Iris pigment epithelial cell (primary cell): ENCODE results near the gene AGER.
A peak's percentile ranks its signal among the peaks of the same experiment; 100 is the strongest.
"Not testable (repeated sequence)": the region's sequence is repeated elsewhere in the genome, so short reads cannot be mapped to it uniquely, and the experiment has no call there.

ENCODE experiments used
- DNase-seq: peaks from one replicate; pipeline ENCODE4 v3.0.0-alpha.2; 2011; ENCODE audit warnings: low read depth

Gene AGER

DNA sequence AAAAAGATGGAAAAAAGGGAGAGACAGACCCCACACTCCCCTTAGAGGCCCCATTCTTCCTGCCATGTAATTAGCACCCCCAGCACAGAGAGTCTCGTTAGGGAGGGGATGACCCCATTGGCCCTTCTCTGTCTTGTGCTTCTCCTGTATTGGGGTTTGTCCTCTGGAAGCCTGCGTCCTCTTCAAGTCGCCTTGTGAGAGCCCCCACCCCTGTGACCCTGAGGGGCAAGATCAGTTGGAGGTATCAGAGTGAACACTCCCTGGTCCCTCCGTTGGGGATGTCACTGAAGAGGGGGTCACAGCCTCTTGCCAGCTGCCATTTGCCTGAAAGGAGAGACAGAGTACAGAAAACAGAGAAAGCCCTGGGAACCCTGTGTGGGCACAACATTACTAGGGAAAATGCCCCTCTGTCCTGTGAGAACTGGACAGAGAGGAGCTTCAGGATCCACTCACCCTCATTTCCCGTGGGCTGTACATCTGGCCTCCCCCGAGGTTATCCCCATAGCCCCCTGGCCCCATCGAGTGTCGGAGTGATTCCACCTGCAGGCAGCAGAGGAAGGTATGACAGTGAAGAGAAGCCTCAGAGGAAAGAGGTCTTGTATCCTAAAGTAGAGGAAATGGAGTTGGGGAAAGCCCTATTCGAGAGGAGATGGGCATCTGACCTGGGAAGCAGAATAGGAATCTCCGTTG is 2.2 kb upstream of the AGER start:
- DNase-seq, result not testable (repeated sequence)

DNA sequence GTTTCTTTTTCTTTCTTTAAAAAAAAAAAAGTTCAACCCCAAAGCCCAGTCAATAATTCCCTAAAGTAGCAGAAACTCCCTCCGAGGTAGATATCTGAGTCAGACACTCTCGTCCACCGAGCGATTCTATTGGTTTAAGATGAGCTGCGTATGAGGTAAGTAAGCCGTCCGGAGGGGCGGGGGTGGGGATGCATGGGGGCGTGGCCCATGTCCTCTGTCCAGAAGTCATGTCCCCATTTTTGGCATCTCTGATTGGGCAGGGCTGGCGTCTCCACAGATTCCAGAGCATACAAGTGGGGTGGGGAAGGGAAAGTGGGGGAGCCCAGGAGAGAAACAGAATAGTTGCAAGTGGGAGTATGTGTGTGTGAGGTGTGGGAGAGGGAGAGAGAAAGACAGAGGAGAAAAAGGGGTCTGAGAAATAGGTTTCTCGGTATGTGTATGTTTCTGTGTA is 1.7 kb upstream of the AGER start:
- DNase-seq, result peak; percentile 94

DNA sequence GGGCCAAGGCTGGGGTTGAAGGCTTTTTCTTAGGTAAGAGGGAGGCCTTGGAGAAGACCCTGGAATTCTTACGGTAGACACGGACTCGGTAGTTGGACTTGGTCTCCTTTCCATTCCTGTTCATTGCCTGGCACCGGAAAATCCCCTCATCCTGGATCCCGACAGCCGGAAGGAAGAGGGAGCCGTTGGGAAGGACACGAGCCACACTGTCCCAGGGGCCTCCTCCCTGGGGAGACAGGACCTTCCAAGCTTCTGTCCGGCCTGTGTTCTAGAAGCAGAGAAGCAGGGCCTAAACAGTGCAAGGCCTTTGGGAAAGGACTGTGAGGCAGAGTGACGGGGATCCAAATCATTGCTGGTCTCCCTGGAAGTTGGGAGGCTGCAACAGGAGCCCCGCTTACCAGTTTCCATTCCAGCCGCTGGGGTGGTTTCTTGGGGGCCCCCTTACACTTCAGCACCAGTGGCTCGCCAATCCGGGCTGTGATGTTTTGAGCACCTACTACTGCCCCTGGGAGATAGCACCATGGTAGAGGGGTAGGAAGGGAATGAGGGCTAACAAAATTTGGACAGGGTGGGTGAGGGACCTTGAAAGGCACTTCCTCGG is 470 bp downstream of the AGER start:
- DNase-seq, result no peak

DNA sequence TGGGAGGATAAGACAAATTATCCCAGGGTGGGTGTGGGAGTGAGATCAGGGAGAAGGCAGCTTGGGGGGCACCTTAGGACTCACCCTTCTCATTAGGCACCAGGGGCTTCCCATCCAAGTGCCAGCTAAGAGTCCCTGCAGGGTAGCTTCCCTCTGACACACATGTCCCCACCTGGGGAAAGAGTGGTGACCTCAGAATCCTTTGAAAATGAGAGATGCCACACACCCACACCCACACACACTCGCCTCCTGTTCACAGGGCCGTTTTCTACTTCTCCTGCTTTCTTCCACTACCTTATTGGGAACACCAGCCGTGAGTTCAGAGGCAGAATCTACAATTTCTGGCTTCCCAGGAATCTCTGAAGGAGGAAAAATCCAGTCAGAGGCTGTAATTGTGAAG is 1.0 kb downstream of the AGER start:
- no peak for DNase-seq

DNA sequence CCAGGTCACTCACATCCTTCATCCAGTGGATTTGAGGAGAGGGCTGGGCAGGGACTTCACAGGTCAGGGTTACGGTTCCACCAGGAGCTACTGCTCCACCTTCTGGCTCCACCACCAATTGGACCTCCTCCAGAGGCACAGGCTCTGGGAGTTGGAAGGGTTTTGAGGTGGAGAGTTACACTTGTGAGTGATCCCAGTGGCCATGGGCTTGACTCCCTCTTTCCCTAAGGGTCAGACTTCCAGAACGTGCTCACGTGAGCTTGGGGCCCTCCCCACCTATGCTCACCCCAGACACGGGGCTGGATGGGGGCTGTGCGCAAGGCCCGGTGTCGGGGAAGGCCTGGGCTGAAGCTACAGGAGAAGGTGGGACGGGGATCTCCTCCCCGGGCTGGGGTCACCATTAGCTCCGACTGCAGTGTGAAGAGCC is 1.5 kb downstream of the AGER start:
- no peak for DNase-seq

DNA sequence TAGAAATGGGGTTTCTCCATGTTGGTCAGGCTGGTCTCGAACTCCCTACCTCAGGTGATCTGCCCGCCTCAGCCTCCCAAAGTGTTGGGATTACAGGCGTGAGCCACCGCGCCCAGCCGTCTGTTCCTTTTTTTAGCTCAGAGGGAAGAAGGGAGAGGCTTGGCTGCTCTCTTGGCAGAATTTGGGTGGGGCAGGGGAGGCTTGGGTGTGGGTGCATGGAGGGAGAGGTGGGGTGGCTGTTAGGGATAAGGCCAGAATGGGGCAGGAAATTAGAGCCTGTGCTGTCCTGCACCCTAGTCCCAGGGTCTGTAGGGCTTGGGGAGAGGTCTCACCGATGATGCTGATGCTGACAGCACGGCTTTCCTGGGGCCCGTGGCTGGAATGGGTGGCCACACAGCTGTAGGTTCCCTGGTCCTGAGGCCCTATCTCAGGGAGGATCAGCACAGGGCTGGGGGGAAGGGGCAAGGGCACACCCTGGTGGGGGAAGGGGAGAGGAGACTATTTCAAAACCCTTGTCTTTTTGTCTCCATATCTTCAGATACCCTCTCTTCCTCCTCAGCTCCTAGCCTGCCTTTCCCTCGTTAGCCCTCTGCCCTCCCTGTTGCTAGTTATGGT is 2.0 kb downstream of the AGER start:
- DNase-seq, result no peak

DNA sequence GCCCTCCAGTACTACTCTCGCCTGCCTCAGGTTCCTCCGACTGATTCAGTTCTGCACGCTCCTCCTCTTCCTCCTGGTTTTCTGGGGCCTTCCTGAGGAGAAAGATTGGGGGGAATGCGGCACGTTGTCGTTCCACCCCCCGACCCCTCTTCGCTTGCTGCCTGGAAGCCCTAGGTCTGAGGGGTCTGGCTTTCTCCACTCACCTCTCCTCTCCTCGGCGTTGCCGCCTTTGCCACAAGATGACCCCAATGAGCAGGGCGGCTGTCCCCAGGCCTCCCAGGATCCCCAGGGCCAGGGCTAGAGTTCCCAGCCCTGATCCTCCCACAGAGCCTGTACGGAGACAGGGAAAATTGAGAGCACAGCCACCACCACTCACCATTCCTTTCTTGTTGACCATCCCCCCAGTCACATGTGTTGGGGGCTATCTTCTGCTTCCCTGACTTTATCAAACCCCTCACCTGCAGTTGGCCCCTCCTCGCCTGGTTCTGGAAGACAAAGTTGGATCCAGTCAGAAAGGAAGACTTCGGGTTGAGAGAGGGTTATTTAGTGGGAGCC is 2.8 kb downstream of the AGER start:
- no peak for DNase-seq

DNA sequence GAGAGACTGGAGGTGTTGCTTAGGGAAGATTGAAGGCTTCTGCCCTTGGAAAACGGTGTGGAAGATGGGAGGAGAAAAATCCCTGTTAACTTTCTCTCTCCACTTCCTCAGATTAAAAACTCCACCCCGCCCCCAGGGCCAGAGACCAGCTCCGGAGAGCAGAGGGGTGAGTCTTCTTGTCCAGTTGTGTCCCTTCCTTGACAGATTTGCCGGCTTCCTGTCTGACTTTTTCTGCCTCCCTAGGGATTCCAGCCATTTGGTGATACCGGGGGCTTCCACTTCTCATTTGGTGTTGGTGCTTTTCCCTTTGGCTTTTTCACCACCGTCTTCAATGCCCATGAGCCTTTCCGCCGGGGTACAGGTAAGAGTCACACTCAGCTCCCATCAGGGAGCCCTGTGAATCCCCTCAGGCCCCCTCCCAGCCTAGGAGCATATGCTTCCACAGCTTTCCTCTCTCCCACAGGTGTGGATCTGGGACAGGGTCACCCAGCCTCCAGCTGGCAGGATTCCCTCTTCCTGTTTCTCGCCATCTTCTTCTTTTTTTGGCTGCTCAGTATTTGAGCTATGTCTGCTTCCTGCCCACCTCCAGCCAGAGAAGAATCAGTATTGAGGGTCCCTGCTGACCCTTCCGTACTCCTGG is 4.2 kb downstream of the AGER start:
- DNase-seq, result no peak

DNA sequence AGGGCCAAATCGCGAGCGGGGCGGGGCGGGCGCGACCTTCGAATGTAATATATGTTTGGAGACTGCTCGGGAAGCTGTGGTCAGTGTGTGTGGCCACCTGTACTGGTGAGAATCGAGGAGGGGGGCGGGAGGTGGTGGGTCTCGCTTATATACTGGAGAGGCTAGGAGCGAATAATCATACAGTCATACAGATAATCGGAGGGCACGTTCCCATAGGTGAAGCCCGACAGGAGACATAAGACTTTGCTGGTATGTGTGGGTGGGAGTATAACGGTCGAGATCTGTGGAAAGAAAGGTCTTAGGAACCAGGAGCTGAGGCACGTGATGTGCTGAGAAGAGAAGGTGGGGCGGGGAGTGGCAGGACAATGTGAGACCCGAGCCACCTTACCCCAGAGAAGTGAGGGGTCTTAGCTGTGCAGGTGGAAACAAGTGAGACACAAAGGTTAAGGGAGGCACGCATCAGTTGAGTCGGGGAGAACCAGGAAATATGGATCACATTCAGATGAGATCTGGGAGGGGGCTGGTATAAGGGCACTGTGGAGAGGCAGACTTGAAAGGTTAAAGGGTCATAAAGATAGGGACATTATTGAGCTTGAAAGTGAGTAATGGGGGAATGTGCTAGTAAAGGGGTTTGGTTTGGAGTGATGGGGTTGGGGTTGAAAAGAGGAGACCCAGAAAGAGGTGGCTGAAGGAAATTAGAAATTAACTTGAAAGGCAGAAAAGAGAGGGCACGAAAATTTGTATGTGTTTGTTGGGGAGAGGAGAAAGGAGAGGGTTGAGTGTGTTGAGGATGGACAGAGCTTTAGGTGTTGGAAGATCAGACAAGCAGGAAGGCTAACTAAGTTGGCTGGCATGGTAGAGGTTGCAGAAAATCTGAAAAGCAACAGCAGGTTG is 5.3 kb downstream of the AGER start:
- DNase-seq, result peak; percentile 24

DNA sequence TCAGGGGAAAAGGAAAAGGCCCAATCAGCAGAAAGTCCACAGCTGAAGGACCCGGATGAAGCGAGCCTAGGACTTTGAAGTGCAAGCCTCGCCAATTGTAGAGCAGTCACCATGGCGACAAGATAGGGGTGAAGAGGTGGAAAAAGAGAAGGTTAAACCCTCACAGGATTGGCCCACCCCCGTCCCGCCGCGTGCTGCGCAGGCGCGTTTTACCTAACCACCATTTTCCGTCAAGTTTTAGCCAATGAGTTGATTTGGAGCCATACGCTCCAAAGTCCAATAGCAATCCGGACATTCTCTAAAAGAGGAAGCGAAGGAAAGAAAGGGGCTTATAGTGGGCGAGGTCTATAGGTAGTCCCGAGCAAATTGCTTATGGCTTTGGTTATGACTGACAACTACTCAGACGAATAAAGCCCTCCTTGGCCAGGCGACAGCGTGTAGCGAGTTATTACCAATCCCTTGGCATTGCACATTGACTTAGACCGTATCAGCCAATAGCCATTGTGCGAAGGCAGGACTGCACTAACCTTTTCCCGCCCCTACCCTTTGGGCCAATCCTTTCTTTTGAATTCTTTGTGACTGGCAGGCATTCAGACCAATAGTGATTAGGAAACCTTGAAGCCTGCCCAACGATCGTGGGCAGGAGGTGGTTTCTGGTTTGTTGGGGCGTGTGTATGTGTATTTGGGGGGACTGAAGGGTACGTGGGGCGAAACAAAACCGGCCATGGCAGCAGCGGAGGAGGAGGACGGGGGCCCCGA is 6.1 kb downstream of the AGER start, which contains the start of gene RNF5:
Gene RNF5, plus strand, starts transcription at position 618 of the 759 bp plus-strand sequence. Its CDS starts 107 bp downstream, at position 725.
- peak; percentile 100 for DNase-seq

DNA sequence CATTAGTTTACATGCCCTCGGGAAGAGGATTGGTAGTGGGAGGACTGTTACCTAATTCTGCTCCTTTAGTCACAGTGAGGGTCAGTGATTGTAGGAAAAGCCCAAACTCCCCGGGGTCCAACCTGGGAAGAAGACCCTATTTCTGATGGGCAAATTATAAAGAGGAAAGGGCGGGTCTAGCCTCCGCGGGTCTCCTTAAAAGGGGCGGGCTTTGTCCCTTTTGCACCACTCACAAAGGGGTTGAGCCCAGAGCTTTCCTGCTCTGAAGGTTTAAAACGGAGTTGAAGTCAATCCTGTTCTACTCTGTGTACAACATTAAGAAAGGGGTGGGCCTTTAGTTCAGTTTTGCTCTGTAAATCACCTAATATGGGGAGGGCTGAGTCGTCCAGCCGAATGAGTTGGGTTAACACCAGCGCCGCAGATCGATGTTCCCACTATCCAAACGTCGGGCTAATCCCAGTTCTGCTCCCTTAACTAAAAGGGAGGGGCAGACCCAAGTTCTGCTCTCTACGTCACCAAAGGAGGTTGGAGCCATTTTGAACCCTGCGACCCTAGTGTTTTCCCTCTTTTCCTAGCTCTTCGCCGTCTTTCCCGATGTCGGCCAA is 6.8 kb downstream of the AGER start:
- DNase-seq, result peak; percentile 74

DNA sequence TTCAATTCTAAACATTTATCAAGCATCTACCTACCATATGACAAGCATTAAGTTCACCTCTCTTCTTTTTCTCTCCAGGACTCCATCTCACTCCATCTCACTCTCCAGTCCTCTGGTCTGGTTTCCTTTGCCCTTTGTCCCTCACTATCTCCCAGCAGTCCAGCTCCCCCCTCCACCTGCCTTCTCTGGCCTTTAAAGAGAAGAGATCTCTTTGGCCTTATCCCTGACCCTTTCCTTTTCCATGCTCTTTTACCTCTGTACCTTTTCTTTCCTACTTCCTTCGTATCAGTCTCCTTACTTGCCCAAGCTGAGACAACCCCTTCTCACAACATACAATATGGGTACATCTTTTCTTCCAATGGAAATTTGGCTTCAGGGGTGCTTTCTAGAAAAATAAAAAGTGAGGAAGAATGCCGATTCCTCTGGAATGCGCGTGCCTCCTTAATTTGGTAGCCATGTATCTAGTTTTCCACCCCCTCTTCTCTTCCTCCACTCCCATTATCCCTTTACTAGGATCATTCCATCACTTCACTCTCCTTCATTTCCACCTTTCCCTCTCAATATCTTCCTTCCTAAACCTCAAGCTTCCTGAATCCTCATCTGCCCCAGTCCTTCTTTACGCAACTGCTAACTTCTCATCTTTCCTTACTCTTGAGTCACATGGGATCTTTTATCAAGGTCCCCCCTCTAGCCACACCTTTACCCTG is 7.4 kb downstream of the AGER start:
- DNase-seq, result peak; percentile 82

DNA sequence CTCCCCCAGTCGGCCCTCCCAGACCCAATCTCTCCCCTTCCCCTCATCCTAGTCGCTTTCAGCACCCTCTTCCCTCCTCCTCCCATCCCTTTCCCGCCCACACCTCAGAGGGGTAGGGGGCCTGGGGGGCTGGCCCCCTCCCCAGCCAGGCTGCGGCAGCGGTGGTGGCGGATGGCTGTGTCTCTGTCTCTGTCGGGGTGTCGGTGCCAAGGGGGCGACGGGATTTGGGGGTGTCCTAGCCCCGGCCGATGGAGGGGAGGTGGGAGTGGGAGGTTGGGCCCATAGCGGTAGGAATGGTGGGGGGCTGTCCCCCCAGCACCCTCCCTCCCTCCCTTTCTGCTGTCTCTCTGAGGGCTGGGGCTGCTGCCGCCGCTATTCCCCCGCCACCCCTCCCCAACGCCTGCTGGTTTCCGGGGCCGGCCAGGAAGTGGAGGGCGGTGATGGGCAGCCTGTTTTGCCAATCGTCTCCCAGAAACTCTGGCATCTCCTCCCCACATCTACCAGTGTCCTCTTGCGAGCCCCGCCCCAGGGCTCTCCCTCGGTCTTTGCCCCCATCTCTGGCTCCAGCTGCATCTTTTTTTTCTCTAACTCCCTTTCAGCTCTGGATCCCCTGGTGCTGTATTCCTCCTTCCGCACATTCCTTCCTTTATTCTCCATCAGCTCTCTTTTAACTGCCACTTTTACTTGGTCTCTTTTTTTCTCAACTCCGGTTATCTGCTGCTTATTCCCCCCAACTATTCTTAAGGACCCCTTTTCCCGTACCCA is 8.2 kb downstream of the AGER start, which contains the start of gene AGPAT1:
Gene AGPAT1, minus strand, starts transcription at position 374 of the 765 bp plus-strand sequence. CDS start 4,588 bp downstream, outside the sequence.
- peak; percentile 97 for DNase-seq

DNA sequence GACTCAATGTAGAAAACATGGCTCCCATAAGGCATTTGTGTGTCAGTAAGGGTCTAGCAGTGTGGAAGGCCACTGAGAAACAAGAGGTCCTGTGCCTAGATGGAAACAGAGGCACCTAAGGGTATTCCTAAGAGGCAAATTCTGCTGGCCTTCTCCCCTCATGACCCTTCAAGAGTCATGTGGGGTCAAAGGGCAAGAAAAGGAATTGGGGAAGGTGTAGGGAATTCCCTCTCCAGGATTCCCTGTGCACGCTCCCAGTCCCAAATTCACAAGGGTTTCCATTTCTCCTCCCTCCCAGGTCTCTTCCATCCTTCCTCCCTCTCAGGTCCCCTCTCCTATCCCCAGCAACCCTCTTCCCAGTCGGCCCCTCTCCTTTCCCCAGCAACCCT is 8.7 kb downstream of the AGER start:
- no peak for DNase-seq

DNA sequence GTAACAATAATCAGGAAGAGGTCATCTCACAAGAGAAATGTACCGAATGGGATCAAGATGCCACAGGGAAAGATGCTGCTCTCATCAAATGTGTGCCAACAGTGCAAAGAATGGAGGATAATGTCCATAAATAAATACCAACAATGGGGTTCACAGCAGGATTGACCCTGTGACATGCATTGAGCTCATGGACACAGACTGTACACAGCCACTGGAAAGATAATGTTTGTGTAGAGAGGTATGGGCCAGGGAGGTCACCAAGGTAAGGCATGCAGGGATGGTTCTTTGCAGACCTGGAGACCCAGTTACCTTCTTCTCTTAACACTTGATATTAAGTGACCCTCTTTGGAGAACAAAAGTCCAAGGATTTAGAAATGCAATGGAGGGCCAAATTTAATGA is 9.6 kb downstream of the AGER start:
- no peak for DNase-seq

DNA sequence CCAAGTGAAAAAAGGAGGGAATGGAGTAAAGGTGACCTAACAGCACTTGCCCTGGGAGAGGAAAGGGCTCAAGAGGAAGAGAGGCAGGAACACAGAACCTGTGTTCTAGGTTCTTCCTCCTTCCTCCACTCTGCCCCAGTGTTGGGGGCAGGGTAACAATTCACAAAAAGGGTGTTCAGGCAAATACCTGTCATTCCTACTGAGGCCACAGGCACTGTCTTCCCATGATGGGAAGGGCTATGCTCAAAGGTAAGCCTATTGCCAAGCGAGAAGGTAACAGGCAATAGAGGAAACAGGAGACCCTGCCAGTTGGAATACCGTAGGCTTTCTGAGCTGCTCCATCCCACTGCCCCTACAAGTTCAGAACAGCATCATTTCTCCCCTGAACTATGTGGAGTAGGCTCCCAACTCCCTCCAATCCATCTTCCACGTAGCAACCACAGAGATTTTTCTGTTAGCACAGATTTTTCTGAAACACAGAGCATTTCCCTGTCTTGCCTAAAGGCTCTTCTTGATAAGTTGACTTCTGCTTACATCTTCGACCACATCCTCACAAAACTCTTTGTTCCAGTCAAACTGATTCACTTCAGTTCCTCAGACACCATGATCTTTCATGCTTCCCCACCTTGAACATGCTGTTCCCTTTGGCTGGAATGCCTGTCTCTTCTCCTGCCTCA is 10.9 kb downstream of the AGER start:
- DNase-seq, result no peak

DNA sequence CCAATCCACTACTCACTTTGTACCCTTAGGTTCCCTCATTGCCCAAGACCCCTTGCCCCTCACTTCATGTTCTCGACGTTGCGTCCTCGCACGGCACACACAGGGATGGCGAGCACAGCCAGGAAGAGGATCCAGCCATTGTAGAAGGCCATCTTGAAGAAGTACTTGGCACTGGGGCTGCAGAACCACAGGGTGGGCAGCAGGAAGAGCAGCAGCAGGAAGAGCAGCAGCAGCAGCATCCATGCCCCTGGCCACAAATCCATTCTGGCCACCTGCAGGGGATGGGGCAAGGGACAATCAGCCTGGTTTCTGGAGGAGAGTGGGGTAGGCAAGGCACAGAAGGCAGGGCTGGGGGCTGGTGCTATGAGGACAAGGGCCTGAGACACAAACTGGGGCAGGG is 12.8 kb downstream of the AGER start:
- DNase-seq, result no peak

DNA sequence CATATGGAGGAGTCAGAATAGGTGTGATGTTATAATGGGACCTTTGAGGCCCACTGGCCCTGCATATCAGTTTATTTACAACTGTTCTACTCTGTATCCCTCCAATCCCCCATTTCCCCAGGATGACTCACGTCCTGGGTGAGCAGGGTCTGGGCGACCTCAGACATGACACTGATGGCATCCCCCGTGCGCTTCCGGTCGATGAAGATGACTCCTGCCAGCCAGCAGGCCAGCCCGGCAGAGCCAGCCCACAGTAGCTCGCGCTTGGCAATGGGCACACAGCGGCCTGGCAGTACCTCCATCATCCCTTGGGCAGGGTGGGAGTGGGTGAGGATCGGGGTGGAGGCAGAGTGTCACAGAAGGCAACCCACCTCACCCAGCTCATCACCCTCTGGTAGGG is 13.8 kb downstream of the AGER start:
- no peak for DNase-seq
